AG04450 (cell line): ENCODE data around the gene C6orf62. TPM values are rescaled to one million over a fixed set of nuclear protein-coding genes. Genes with fewer than 3 reads are reported as not detected.
A peak's percentile ranks its signal among the peaks of the same experiment; 100 is the strongest.
"Not testable (repeated sequence)": the region's sequence is repeated elsewhere in the genome, so short reads cannot be mapped to it uniquely, and the experiment has no call there.

ENCODE experiments used
- CTCF ChIA-PET: fragments of 300-600, 350-600 bp; formaldehyde crosslinking; extraction: SDS; loops from one replicate; lab custom pipeline; 2022; ENCODE audit warnings: antibody characterized with exemption, inconsistent platforms; lab: Charles Lee
- POLR2A ChIA-PET: fragments of 350-600 bp; formaldehyde crosslinking; extraction: SDS; loops from one replicate; lab custom pipeline; 2021; ENCODE audit warnings: antibody characterized with exemption, inconsistent platforms; lab: Yijun Ruan, JAX
- DNase-seq: peaks from one replicate; pipeline ENCODE4 v3.0.0-alpha.2; 2011; ENCODE audit warnings: low read depth, low spot score
- H3K27ac ChIP-seq: one replicate; pipeline ENCODE4 v1.5.1; 2012; ENCODE audit warnings: low read depth, low read length, control low read depth
- H3K27me3 ChIP-seq: one replicate; pipeline ENCODE4 v1.6.0; 2012; ENCODE audit warnings: low read length; ENCODE audit not compliant: control insufficient read depth, insufficient read depth
- H3K4me3 ChIP-seq: 2 replicates; pipeline ENCODE4 v1.5.1; 2011; ENCODE audit warnings: mild to moderate bottlenecking, low read depth, low read length, control low read depth
- H3K9me3 ChIP-seq: 2 replicates; pipeline ENCODE4 v1.5.1; 2012; ENCODE audit warnings: low read length; ENCODE audit not compliant: control insufficient read depth, insufficient read depth
- polyA plus RNA-seq: library from polyadenylated mRNA; depleted of rRNA; stranded (reverse); fragments of >200 nt; gene quantifications from 2 replicates; pipeline ENCODE4 v1.2.3, GENCODE V29; 2011
- TF ChIP-seq, protein P1 (sequence below): IDR thresholded peaks from 2 replicates; pipeline ENCODE4 v1.5.1; 2011; ENCODE audit warnings: low read depth, low read length, control low read depth, inconsistent platforms

C6orf62 gene
- polyA plus RNA-seq, 1 experiment = 111 TPM

DNA sequence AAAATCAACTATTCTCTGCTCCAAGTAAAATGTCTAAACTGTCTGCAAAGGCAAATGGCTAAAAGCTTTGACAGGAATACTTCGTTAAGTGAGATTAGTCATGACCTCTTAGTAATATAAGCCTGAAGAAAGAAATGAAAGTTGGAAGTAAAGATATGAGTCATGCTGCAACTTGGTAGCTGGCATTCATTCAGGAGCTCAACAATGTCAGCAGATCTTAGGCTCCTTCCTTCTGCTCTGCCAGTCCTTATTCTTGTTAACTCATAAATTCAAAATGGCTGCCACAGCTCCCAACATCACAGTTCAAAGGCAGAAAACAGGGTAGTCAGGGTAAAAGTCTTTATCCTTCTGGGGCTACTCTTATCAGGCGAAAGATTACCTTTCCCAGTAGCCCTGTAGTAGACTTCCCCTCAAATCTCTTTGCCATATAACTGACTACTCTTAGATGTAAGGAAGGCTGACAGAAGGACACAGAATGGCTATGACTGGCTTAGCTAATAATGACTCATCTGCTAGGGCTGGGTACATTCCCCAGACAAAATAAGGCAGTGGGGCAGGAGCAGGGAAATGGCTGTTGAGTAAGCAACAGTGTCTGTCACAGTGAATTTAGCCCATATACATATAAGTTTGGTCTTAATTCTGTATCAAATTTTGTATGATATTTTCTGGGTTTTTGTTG, 24.4 kb upstream of the C6orf62 start:
- POLR2A ChIA-PET = interaction anchor here (0.6 to 1.4 kb wide), 4 partner anchors 9 to 101 kb away, joined by 4 to 14 read pairs (median 6); no protein-coding TSS in a partner anchor
- CTCF ChIA-PET = interaction anchor here (0.7 to 1.8 kb wide), 6 partner anchors 77 to 327 kb away, joined by 3 to 9 read pairs (median 6); partner anchors contain the start of genes ACOT13 and TDP2
- Histone ChIP-seq H3K27ac (peak overlapping the region; percentile 97), H3K4me3 (no peak overlapping the region; the same call in 1 of the 2 replicates), H3K27me3 (no peaks in the 10 kb centered on the region), H3K9me3 (no peaks in the 10 kb centered on the region)
- TF ChIP-seq, protein P1, sequence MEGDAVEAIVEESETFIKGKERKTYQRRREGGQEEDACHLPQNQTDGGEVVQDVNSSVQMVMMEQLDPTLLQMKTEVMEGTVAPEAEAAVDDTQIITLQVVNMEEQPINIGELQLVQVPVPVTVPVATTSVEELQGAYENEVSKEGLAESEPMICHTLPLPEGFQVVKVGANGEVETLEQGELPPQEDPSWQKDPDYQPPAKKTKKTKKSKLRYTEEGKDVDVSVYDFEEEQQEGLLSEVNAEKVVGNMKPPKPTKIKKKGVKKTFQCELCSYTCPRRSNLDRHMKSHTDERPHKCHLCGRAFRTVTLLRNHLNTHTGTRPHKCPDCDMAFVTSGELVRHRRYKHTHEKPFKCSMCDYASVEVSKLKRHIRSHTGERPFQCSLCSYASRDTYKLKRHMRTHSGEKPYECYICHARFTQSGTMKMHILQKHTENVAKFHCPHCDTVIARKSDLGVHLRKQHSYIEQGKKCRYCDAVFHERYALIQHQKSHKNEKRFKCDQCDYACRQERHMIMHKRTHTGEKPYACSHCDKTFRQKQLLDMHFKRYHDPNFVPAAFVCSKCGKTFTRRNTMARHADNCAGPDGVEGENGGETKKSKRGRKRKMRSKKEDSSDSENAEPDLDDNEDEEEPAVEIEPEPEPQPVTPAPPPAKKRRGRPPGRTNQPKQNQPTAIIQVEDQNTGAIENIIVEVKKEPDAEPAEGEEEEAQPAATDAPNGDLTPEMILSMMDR = no peak
- DNase-seq = peak; percentile 90

DNA sequence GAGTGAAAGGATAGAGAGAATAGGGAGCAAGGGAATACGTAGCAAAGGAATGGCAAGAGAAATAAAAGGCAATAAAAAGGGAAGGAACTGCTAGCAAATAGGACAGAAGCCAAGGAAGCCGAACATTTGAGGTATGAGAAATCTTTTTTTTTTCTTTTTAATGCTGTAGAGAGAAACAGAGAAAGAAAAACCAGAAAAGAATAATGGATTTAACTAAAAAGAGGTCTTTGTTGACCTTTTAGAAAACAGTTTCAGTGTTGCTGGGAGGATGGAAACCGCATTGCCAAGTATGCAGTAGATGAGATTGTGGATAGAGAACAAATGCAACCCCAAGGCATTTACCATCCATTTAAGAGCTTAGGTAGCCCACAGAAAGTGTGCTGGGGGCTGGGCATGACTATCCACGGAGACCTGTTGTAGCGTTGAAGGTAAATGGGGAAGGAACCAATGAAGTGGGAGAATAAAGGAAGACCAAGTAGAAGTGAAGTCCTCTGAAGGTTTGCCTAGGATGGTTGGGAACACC, 23.3 kb upstream of the C6orf62 start:
- no peaks in the 10 kb centered on the region for H3K27me3 ChIP-seq
- H3K4me3 ChIP-seq = no peak overlapping the region
- ChIA-PET CTCF (interaction anchor here (0.9 to 1.8 kb wide), 5 partner anchors 114 to 329 kb away, joined by 3 to 9 read pairs (median 6); no protein-coding TSS in a partner anchor), POLR2A (interaction anchor here (1.4 kb wide), 2 partner anchors 8 to 21 kb away, joined by 4 to 14 read pairs; no protein-coding TSS in a partner anchor)
- TF ChIP-seq, protein P1 = no peak
- H3K9me3 ChIP-seq = no peaks in the 10 kb centered on the region
- peak overlapping the region; percentile 62 for H3K27ac ChIP-seq
- no peak for DNase-seq

DNA sequence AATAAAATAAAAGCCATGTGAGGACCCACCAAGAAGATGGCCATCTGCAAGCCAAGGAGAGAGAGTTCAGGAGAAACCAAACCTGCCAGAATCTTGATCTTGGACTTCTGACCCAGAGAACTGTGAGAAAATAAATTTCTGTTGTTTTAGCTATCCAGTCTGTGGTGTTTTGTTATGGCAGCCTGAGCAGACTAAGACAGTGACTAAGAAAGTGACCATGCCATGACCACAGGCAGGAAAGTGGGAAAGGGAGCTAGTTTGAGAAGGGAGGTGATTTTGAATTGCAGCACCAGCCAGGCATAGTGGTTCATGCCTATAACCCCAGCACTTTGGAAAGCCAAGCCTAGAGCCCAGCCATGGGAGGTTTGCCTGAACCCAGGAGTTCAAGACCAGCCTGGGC, 21.9 kb upstream of the C6orf62 start:
- ChIA-PET CTCF (interaction anchor here (1.1 kb wide), 1 partner anchor 157 kb away, joined by 3 read pairs; no protein-coding TSS in a partner anchor), POLR2A (no interaction called here)
- Histone ChIP-seq H3K9me3 (no peaks in the 10 kb centered on the region), H3K4me3 (no peak overlapping the region), H3K27ac (no peak overlapping the region), H3K27me3 (no peaks in the 10 kb centered on the region)
- TF ChIP-seq, protein P1 = no peak
- DNase-seq = no peak

DNA sequence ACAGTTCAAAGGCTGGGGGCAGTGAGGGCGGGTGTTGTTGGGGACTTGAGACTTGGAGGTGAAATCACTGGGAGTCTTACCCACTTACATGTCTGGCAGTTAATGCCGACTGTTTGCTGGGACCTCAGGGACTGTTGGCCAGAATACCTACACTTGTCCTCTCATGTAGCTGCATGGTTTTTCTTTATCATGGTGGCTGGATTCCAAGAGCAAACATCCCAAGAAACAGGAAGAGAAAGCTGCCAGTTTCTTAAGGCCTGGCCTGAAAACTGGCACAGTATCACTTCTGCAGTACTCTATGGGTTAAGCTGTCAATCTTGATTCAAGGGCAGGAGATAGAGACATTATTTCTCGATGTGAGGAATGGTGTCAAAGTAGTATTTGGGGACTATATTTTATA, 19.8 kb upstream of the C6orf62 start:
- Histone ChIP-seq H3K27me3 (no peaks in the 10 kb centered on the region), H3K4me3 (no peak overlapping the region), H3K9me3 (no peaks in the 10 kb centered on the region), H3K27ac (no peak overlapping the region)
- POLR2A ChIA-PET = no interaction called here
- CTCF ChIA-PET = interaction anchor here (0.7 to 1.1 kb wide), 3 partner anchors 132 to 332 kb away, joined by 3 to 11 read pairs (median 3); no protein-coding TSS in a partner anchor
- TF ChIP-seq, protein P1 = no peak
- DNase-seq = no peak

DNA sequence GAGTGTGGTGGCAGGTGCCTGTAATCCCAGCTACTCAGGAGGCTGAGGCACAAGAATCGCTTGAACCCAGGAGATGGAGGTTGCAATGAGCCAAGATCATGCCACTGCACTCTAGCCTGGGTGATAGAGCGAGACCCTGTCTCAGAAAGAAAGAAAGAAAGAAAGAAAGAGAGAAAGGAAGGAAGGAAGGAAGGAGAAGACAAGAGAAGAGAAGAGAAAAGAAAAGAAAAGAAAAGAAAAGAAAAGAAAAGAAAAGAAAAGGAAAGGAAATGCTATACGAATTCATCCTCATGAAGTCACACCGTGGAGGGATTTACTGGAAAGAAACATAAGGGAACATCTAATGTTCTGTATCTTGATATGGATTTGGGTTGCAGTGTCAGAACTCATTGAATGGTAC, 15.8 kb upstream of the C6orf62 start:
- H3K4me3 ChIP-seq, CTCF ChIA-PET, H3K27ac ChIP-seq, DNase-seq, H3K27me3 ChIP-seq: not testable (repeated sequence)
- peaks cover 13% of the 10 kb centered on the region for H3K9me3 ChIP-seq
- POLR2A ChIA-PET = interaction anchor here (1.4 kb wide), 1 partner anchor 8 kb away, joined by 4 read pairs; no protein-coding TSS in a partner anchor
